Cerebellar cortex (tissue), 1 donor: Measurements from ENCODE around the gene HORMAD2.
"Not testable (repeated sequence)": the region's sequence is repeated elsewhere in the genome, so short reads cannot be mapped to it uniquely, and the experiment has no call there.

Experiments
- DNase-seq: peaks from one replicate; pipeline ENCODE4 v3.0.0-alpha.2; 2015; ENCODE audit warnings: low spot score

Gene HORMAD2

GRCh38 chr22:30056015-30056414 is 24.2 kb upstream of the HORMAD2 start:
- DNase-seq = no peak

- no peak for DNase-seq
Measured at GRCh38 chr22:30057375-30057774, 22.9 kb upstream of the HORMAD2 start.

- DNase-seq = not testable (repeated sequence)
Measured at GRCh38 chr22:30059346-30060020, 20.8 kb upstream of the HORMAD2 start.

GRCh38 chr22:30061094-30061493 is 19.2 kb upstream of the HORMAD2 start:
- DNase-seq = not testable (repeated sequence)

- no peak for DNase-seq
Measured at GRCh38 chr22:30062259-30062658, 18.0 kb upstream of the HORMAD2 start.

- DNase-seq = no peak
Measured at GRCh38 chr22:30062950-30063349, 17.3 kb upstream of the HORMAD2 start.

GRCh38 chr22:30064172-30064571 is 16.1 kb upstream of the HORMAD2 start:
- no peak for DNase-seq

GRCh38 chr22:30073743-30074142 is 6.5 kb upstream of the HORMAD2 start:
- DNase-seq = no peak

GRCh38 chr22:30074147-30074546 is 6.1 kb upstream of the HORMAD2 start:
- DNase-seq = no peak

- DNase-seq = no peak
Measured at GRCh38 chr22:30074994-30075393, 5.3 kb upstream of the HORMAD2 start.

GRCh38 chr22:30077279-30077880 is 2.9 kb upstream of the HORMAD2 start:
- DNase-seq = peak; percentile 36

GRCh38 chr22:30078320-30079311 is 1.6 kb upstream of the HORMAD2 start:
- no peak for DNase-seq

- no peak for DNase-seq
Measured at GRCh38 chr22:30080805-30081204, 541 bp downstream of the HORMAD2 start.

- DNase-seq = no peak
Measured at GRCh38 chr22:30086496-30086895, 6.2 kb downstream of the HORMAD2 start.

GRCh38 chr22:30087037-30087436 is 6.8 kb downstream of the HORMAD2 start:
- DNase-seq = not testable (repeated sequence)

GRCh38 chr22:30087611-30088010 is 7.3 kb downstream of the HORMAD2 start:
- DNase-seq = no peak

GRCh38 chr22:30088468-30088867 is 8.2 kb downstream of the HORMAD2 start:
- no peak for DNase-seq

- DNase-seq = no peak
Measured at GRCh38 chr22:30089655-30089974, 9.4 kb downstream of the HORMAD2 start.

GRCh38 chr22:30092686-30093085 is 12.4 kb downstream of the HORMAD2 start:
- DNase-seq = no peak

GRCh38 chr22:30094804-30095203 is 14.5 kb downstream of the HORMAD2 start:
- DNase-seq = no peak

- DNase-seq = no peak
Measured at GRCh38 chr22:30097861-30098260, 17.6 kb downstream of the HORMAD2 start.

- not testable (repeated sequence) for DNase-seq
Measured at GRCh38 chr22:30100770-30101169, 20.5 kb downstream of the HORMAD2 start.
